Measurements from ENCODE around the gene WWC1.

Gene WWC1

GRCh38 chr5:168375214-168375613 is 83.8 kb downstream of the WWC1 start:
- Histone ChIP-seq H3K36me3 (ENCODE audit: insufficient read depth, low read length) (no peaks in the 10 kb centered on the region), H4K20me1 (ENCODE audit: insufficient read depth, low read length) (no peaks in the 10 kb centered on the region), H3F3A (ENCODE audit: insufficient read depth, low read length) (no peaks in the 10 kb centered on the region), H3K9ac (ENCODE audit: low read length) (no peak overlapping the region), H3K79me2 (ENCODE audit: insufficient read depth, low read length) (no peaks in the 10 kb centered on the region), H2AFZ (ENCODE audit: low read length) (no peak overlapping the region), H3K4me2 (ENCODE audit: low read length) (no peak overlapping the region), H3K4me3 (ENCODE audit: low read depth, low read length, poor library complexity, severe bottlenecking) (no peak overlapping the region), H3K9me3 (ENCODE audit: low read length) (no peaks in the 10 kb centered on the region), H3K4me1 (ENCODE audit: insufficient read depth, low read length, severe bottlenecking) (no peaks in the 10 kb centered on the region), H3K9me2 (ENCODE audit: low read depth, low read length) (no peaks in the 10 kb centered on the region), H3K27ac (ENCODE audit: low read depth, low read length, poor library complexity, severe bottlenecking) (no peak overlapping the region), H3K27me3 (ENCODE audit: insufficient read depth, low read length) (no peaks in the 10 kb centered on the region)
- TF ChIP-seq CTCF (IDR thresholded peaks at IDR 0.05; ENCODE audit: low read length): no peak
- no peak for TF ChIP-seq EZH2 (IDR thresholded peaks at IDR 0.05; ENCODE audit: borderline replicate concordance, low read length)

- Histone ChIP-seq H3K9me3 (ENCODE audit: low read length) (no peaks in the 10 kb centered on the region), H3K79me2 (ENCODE audit: insufficient read depth, low read length) (no peaks in the 10 kb centered on the region)
- TF ChIP-seq CTCF (IDR thresholded peaks at IDR 0.05; ENCODE audit: low read length): no peak
- TF ChIP-seq EZH2 (IDR thresholded peaks at IDR 0.05; ENCODE audit: borderline replicate concordance, low read length): no peak
Measured at GRCh38 chr5:168377525-168377924, 86.1 kb downstream of the WWC1 start.

GRCh38 chr5:168378741-168379140 is 87.3 kb downstream of the WWC1 start:
- H3K4me1 ChIP-seq (ENCODE audit: insufficient read depth, low read length, severe bottlenecking): no peaks in the 10 kb centered on the region
- H3K4me2 ChIP-seq (ENCODE audit: low read length): no peak overlapping the region
- H3K9ac ChIP-seq (ENCODE audit: low read length): no peak overlapping the region
- H3K9me3 ChIP-seq (ENCODE audit: low read length): no peaks in the 10 kb centered on the region
- no peaks in the 10 kb centered on the region for H3K9me2 ChIP-seq (ENCODE audit: low read depth, low read length)
- no peak overlapping the region for H2AFZ ChIP-seq (ENCODE audit: low read length)
- no peaks in the 10 kb centered on the region for H3F3A ChIP-seq (ENCODE audit: insufficient read depth, low read length)
- no peaks in the 10 kb centered on the region for H4K20me1 ChIP-seq (ENCODE audit: insufficient read depth, low read length)
- no peak overlapping the region for H3K4me3 ChIP-seq (ENCODE audit: low read depth, low read length, poor library complexity, severe bottlenecking)
- H3K27me3 ChIP-seq (ENCODE audit: insufficient read depth, low read length): no peaks in the 10 kb centered on the region
- H3K27ac ChIP-seq (ENCODE audit: low read depth, low read length, poor library complexity, severe bottlenecking): no peak overlapping the region
- H3K79me2 ChIP-seq (ENCODE audit: insufficient read depth, low read length): no peaks in the 10 kb centered on the region
- H3K36me3 ChIP-seq (ENCODE audit: insufficient read depth, low read length): no peaks in the 10 kb centered on the region
- no peak for TF ChIP-seq CTCF (IDR thresholded peaks at IDR 0.05; ENCODE audit: low read length)
- TF ChIP-seq EZH2 (IDR thresholded peaks at IDR 0.05; ENCODE audit: borderline replicate concordance, low read length): no peak

More at GRCh38 chr5:168377525-168377924, 86.1 kb downstream of the WWC1 start:
- Histone ChIP-seq H3F3A (ENCODE audit: insufficient read depth, low read length) (no peaks in the 10 kb centered on the region), H4K20me1 (ENCODE audit: insufficient read depth, low read length) (no peaks in the 10 kb centered on the region), H3K9ac (ENCODE audit: low read length) (no peak overlapping the region), H3K27me3 (ENCODE audit: insufficient read depth, low read length) (no peaks in the 10 kb centered on the region), H3K27ac (ENCODE audit: low read depth, low read length, poor library complexity, severe bottlenecking) (no peak overlapping the region), H3K4me3 (ENCODE audit: low read depth, low read length, poor library complexity, severe bottlenecking) (no peak overlapping the region), H3K36me3 (ENCODE audit: insufficient read depth, low read length) (no peaks in the 10 kb centered on the region), H3K4me1 (ENCODE audit: insufficient read depth, low read length, severe bottlenecking) (no peaks in the 10 kb centered on the region), H2AFZ (ENCODE audit: low read length) (no peak overlapping the region), H3K9me2 (ENCODE audit: low read depth, low read length) (no peaks in the 10 kb centered on the region), H3K4me2 (ENCODE audit: low read length) (no peak overlapping the region)
